B cell (primary cell): ENCODE measurements around the gene NRIP2.

ENCODE experiments used
- EZH2 ChIP-seq: IDR thresholded peaks from 2 replicates; pipeline ENCODE4 v1.6.1; 2012; ENCODE audit warnings: borderline replicate concordance, low read depth, mild to moderate bottlenecking, moderate library complexity, low read length; ENCODE audit not compliant: insufficient read depth, poor library complexity, severe bottlenecking
- TF ChIP-seq, protein P1 (sequence below): fragments of 200-600 bp; IDR thresholded peaks from one replicate; pipeline ENCODE4 v1.8.0; 2022; ENCODE audit warnings: antibody characterized with exemption, mild to moderate bottlenecking

- TF ChIP-seq, protein P1, sequence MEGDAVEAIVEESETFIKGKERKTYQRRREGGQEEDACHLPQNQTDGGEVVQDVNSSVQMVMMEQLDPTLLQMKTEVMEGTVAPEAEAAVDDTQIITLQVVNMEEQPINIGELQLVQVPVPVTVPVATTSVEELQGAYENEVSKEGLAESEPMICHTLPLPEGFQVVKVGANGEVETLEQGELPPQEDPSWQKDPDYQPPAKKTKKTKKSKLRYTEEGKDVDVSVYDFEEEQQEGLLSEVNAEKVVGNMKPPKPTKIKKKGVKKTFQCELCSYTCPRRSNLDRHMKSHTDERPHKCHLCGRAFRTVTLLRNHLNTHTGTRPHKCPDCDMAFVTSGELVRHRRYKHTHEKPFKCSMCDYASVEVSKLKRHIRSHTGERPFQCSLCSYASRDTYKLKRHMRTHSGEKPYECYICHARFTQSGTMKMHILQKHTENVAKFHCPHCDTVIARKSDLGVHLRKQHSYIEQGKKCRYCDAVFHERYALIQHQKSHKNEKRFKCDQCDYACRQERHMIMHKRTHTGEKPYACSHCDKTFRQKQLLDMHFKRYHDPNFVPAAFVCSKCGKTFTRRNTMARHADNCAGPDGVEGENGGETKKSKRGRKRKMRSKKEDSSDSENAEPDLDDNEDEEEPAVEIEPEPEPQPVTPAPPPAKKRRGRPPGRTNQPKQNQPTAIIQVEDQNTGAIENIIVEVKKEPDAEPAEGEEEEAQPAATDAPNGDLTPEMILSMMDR: no peak
- no peak for TF ChIP-seq EZH2
Observed at GRCh38 chr12:2857021-2857431, 22.2 kb upstream of the NRIP2 start, which contains the start of gene TEX52.
